GM23338 (cell line): ENCODE data around the gene RAI14.

Experiments used
- EZH2 ChIP-seq: fragments of 200-600 bp; sonication (generic); IDR thresholded peaks from one replicate; pipeline ENCODE4 v1.8.0; 2017; ENCODE audit warnings: antibody characterized with exemption, mild to moderate bottlenecking, low read depth; ENCODE audit not compliant: unreplicated experiment
- JUNB ChIP-seq: IDR thresholded peaks from one replicate; pipeline ENCODE4 v1.6.1; 2016; ENCODE audit warnings: antibody characterized with exemption; ENCODE audit not compliant: unreplicated experiment
- REST ChIP-seq: IDR thresholded peaks from one replicate; pipeline ENCODE4 v1.6.1; 2018; ENCODE audit warnings: antibody characterized with exemption; ENCODE audit not compliant: unreplicated experiment
- TF ChIP-seq, protein P1 (sequence below), 2 experiments: fragments of 200-600 bp in 1 of 2; sonication (generic) in 1 of 2; conservative IDR thresholded peaks; 2 replicates each; pipeline versions ENCODE4 v1.5.1 to v1.6.1; 2016 to 2017; ENCODE audit warnings: antibody characterized with exemption in 2 of 2, low read depth in 2 of 2, mild to moderate bottlenecking in 2 of 2, moderate library complexity in 1 of 2

DNA sequence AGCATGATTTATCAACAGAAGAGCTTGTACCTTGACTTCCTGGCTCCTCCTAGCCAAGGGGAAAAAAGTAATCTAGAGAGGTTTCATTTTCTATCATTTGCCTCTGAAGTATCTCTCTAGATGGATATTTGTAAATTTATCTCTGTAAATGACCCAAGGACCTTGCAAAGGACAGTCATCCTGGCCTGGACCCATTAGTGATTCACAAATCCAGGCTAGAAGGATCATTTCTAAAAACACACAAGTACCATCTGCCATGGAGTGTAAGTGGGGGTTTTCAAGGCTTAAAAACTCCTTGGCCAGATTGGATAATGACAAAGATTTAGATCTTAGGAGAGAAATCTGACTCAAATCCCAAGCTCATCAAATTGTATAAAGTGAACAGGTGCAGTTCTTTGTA is 190.9 kb downstream of the RAI14 start:
- TF ChIP-seq, protein P1, sequence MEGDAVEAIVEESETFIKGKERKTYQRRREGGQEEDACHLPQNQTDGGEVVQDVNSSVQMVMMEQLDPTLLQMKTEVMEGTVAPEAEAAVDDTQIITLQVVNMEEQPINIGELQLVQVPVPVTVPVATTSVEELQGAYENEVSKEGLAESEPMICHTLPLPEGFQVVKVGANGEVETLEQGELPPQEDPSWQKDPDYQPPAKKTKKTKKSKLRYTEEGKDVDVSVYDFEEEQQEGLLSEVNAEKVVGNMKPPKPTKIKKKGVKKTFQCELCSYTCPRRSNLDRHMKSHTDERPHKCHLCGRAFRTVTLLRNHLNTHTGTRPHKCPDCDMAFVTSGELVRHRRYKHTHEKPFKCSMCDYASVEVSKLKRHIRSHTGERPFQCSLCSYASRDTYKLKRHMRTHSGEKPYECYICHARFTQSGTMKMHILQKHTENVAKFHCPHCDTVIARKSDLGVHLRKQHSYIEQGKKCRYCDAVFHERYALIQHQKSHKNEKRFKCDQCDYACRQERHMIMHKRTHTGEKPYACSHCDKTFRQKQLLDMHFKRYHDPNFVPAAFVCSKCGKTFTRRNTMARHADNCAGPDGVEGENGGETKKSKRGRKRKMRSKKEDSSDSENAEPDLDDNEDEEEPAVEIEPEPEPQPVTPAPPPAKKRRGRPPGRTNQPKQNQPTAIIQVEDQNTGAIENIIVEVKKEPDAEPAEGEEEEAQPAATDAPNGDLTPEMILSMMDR (conservative IDR thresholded peaks at IDR 0.05; ENCODE audit: low read depth in 2 of 2), result no peak
- TF ChIP-seq REST (no peak), JUNB (no peak), EZH2 (no peak)
